ENCODE measurements around the gene MAB21L4.
A peak's percentile ranks its signal among the peaks of the same experiment; 100 is the strongest.

The MAB21L4 gene

GRCh38 chr2:240876475-240877251, 19.3 kb downstream of the MAB21L4 start:
- no peak for DNase-seq

GRCh38 chr2:240876035-240876474, 19.9 kb downstream of the MAB21L4 start:
- no peak for DNase-seq

- no peak for DNase-seq
These were observed 20.5 kb downstream of the MAB21L4 start for GRCh38 chr2:240875228-240876034.

GRCh38 chr2:240874715-240875227, 21.2 kb downstream of the MAB21L4 start:
- DNase-seq, result no peak

DNA sequence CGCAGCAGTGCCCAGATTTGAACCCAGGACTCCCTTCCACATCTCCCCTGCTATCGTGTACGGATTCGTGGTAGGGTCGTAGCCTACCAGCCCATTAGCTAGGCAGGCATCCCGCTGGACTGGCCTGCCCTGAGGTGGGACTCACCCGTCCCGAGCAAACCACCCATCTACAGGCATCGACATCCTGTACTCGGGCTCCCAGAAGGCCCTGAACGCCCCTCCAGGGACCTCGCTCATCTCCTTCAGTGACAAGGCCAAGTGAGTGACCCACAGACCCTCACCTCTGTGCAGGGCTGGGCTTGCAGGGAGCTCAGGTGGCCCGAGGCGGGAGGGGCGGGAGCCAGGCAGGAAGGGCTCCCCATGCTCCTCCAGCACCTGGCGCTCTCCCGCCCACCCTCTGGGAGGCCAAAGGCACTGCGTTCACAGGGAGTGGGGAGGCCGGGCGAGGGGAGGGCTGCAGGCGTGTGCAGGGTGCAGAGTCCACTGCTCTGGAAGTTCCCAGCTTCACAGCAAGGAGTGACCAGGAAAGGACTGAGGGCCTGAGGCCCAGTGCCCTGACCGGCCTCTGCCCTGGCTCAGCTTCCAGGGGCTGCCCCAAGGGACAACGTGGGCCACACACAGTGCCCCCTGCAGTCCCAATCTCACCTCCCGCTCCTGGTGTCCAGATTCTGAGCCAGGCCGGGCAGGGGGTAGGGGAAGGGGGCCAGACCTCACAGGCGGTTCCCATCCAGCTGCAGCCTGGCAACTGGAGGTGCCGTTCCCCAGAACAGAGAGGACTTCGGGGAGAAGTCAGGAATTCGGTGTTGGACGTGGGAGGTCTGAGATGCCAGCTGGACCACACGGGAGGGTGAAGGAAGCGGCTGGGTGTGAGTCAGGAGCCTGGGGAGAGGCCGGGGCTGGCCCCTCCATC, 21.9 kb downstream of the MAB21L4 start:
- DNase-seq, result no peak

DNA sequence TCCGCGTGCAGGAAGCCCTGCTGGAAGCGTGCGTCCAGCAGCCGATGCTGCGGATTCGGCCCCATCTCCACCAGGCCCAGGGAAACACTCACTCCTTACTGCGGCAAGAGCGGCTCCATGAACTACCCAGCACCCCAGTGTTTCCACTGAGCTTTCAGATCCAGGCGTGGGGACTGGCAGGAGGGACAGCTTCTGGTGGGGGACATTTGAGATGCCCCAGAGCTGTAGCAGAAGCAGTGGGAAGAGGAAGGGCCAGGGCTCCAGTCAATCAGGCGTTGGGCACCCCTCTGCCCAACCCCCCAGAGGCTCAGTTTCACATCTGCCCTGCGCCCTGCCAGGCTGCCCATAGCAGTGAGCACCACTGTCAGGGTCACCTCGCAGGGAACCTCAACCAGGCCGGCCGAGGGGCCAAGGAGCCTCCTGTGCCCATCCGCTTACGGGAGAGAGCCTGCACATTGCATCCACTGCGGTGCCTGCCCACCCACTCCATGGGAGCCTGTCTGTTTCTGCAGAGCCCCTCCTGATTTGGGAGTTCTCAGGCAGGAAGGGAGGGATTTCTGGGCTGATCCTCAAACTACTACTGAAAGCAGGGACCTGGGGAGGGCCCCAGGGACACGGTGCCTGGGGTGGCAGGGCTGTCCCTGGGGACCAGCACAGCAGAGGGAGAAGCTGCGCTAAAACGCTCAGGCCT, 22.7 kb downstream of the MAB21L4 start:
- no peak for DNase-seq

- DNase-seq, result no peak
These were observed 23.4 kb downstream of the MAB21L4 start for GRCh38 chr2:240872317-240873097.

- DNase-seq, result no peak
These were observed 24.6 kb downstream of the MAB21L4 start for GRCh38 chr2:240871071-240871958.

- DNase-seq, result no peak
These were observed 25.7 kb downstream of the MAB21L4 start for GRCh38 chr2:240869956-240870875.

DNA sequence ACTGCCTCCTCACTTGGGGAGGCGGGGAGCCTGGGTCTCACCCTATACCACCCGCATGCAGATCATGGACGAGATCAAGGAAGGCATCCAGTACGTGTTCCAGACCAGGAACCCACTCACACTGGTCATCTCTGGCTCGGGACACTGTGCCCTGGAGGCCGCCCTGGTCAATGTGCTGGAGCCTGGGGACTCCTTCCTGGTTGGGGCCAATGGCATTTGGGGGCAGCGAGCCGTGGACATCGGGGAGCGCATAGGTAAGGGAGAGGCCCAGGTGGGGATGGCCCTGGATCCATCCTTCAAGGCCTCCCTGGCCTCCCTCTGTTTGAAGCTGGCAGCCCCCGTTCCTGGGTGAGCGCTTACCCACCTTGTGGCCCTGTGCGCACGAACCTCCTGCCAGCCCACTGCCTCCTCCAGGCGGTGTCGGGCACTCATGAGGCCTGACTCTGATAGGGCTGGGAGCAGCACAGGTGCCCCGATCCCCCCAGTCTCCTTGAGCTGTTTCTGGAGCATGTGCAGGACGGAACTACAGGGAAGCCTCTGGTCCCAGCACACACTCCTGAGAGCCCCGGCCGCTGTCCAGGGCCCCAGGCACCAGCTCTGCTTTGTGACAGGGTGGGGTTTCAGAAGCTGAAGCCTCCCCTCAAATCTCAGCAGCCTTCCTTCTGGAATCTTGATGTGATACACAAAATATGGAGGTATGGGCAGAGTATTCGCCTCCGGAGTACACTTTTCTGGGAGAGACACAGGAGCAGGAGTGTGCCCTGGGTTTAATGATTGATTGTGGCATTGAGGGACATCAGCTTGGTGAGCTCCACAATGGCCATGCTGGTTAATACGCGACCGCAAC, 26.6 kb downstream of the MAB21L4 start:
- no peak for DNase-seq

GRCh38 chr2:240868286-240869108, 27.5 kb downstream of the MAB21L4 start, which contains the start of gene AGXT:
Gene AGXT, plus strand, starts transcription at chr2:240868824. Its CDS starts 42 bp downstream, at chr2:240868866.
- DNase-seq, result peak; percentile 68

GRCh38 chr2:240865391-240865790, 30.6 kb downstream of the MAB21L4 start:
- DNase-seq, result no peak

- DNase-seq, result no peak
These were observed 31.5 kb downstream of the MAB21L4 start for GRCh38 chr2:240864475-240864874.

GRCh38 chr2:240861547-240861946, 34.4 kb downstream of the MAB21L4 start:
- DNase-seq, result no peak

GRCh38 chr2:240858871-240859270, 37.1 kb downstream of the MAB21L4 start:
- no peak for DNase-seq

DNA sequence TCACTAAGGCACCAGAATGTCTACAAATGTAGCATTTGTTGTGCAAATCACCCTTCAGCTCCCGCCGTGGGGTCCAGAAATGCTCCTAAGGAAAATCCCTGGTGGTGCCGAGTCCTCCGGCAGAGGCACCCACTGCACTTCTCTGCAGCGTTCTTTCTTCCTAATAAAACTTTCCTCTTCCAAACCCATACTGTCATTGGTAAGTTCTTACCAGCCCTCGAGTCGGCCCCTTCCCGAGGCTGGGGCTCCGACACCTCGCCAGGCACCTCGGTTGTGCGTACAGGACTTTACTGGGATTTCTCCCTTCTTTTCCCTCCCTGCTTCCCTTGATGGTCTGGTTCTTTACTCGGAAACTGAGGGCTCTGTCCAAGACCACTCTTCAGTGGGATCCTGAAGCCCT, 37.6 kb downstream of the MAB21L4 start:
- no peak for DNase-seq
